Heart right ventricle (tissue), 12 donors: ENCODE results near the gene EMC9. TPM values are rescaled to one million over a fixed set of nuclear protein-coding genes. Genes with fewer than 3 reads are reported as not detected.

ENCODE experiments used
- microRNA-seq, 2 donors: library from miRNA; unstranded; fragments of <30 nt; microRNA quantifications; one replicate each; pipeline ENCODE4 v1.2.0, GENCODE V29; 2021
- polyA plus RNA-seq, 2 donors: library from polyadenylated mRNA; stranded (reverse); fragments of 200-250 nt; gene quantifications; one replicate each; pipeline ENCODE4 v1.2.3, GENCODE V29; 2013
- total RNA-seq, 10 donors: library from RNA; stranded (reverse); fragmentation: NEBNext Ultra II Directional in 3 of 10; extraction: Animal tissue kit (Norgen Biotek cat#: 25700) in 3 of 10; gene quantifications; one replicate each; pipeline versions ENCODE4 v1.2.1 to v1.2.4, GENCODE V29; 2021 to 2023
- donor health status: ischemic (EF 13 %, LVEDD 7.1; RV severe dilation, severe dysfunction).
- donor health status: healthy with polysubstance abuse.
- donor health status: DM: no; HTN: yes; CAD: no.
- donor health status: DM: no; HTN: no; CAD: no.
- donor health status: ischemic (EF 25% LVEDD 6.9; RV normal size, moderate dysfunction).
- donor health status: ischemic (EF 25% LVEDD 5.7; RV mildly dilated, moderate dysfunction).
- donor health status: healthy.
- donor health status: nonischemic (EF 11% LVEDD 7.7; RV severe dilation, severe dysfunction).
- donor health status: DM: yes; HTN: yes; CAD: no.
- donor health status: PGD.
- donor health status: ischemic (EF 29% LVEDD 5.4; RV normal size, mild dysfunction).
- donor health status: nonischemic (EF 23%, LVEDD 6.1; RV moderate dilation, normal function).

The EMC9 gene
- total and polyA plus RNA-seq, 12 donors = 10.2 to 44.3 (median 14.4) TPM

Small RNA genes within 50 kb of the gene (microRNA-seq; reads per million reads assigned to microRNA genes)
- gene MIR7703 = 0 reads per million in 2 donors

Other genes with a start within 250 kb of the EMC9 start
Only the 30 nearest of the 31 such genes appear.
- gene DHRS4, start 187.8 kb downstream of the EMC9 start, total RNA-seq = 10 to 100 TPM; 24.9 to 37.5 (median 30.7) TPM
- gene DHRS4, start 187.8 kb downstream of the EMC9 start, polyA plus RNA-seq = 10 to 100 TPM; 31.1 to 66.7 TPM
- gene DHRS4L2, start 152.7 kb downstream of the EMC9 start, total RNA-seq = 10 to 100 TPM; 22.9 to 38.0 (median 30.7) TPM
- 10 to 100 TPM; 25.5 to 52.4 TPM for gene DHRS4L2, start 152.7 kb downstream of the EMC9 start, polyA plus RNA-seq
- gene CARMIL3, start 89.6 kb downstream of the EMC9 start, total RNA-seq = under 1 TPM in 7 of 10 donors, not detected in 3; 0.06 to 0.31 (median 0.08) TPM
- under 1 TPM; 0.13 to 0.44 TPM for gene CARMIL3, start 89.6 kb downstream of the EMC9 start, polyA plus RNA-seq
- under 1 TPM in 4 of 10 donors, not detected in 6; 0.12 to 0.64 (median 0.41) TPM for gene CPNE6, start 70.0 kb downstream of the EMC9 start, total RNA-seq
- not detected for gene CPNE6, start 70.0 kb downstream of the EMC9 start, polyA plus RNA-seq
- 1 to 10 TPM in 9 of 10 donors, under 1 TPM in 1; 0.75 to 6.8 (median 2.6) TPM for gene PCK2, start 47.3 kb downstream of the EMC9 start, total RNA-seq
- gene PCK2, start 47.3 kb downstream of the EMC9 start, polyA plus RNA-seq = 1 to 10 TPM; 2.5 to 7.3 TPM
- 10 to 100 TPM; 62.2 to 99.7 (median 73.0) TPM for gene DCAF11, start 26.8 kb downstream of the EMC9 start, total RNA-seq
- gene DCAF11, start 26.8 kb downstream of the EMC9 start, polyA plus RNA-seq = 10 to 100 TPM; 19.7 to 72.7 TPM
- 1 to 10 TPM; 1.7 to 3.5 (median 2.2) TPM for gene NRL, start 26.6 kb downstream of the EMC9 start, total RNA-seq
- 1 to 10 TPM; 1.5 to 3.3 TPM for gene NRL, start 26.6 kb downstream of the EMC9 start, polyA plus RNA-seq
- 100 to 1,000 TPM; 105 to 176 (median 131) TPM for gene FITM1, start 10.9 kb downstream of the EMC9 start, total RNA-seq
- 100 to 1,000 TPM in 1 of 2 donors, 10 to 100 TPM in 1; 77.0 to 247 TPM for gene FITM1, start 10.9 kb downstream of the EMC9 start, polyA plus RNA-seq
- 100 to 1,000 TPM in 5 of 10 donors, 10 to 100 TPM in 5; 84.3 to 341 (median 100.0) TPM for gene PSME1, start 5.4 kb downstream of the EMC9 start, total RNA-seq
- 100 to 1,000 TPM; 138 to 149 TPM for gene PSME1, start 5.4 kb downstream of the EMC9 start, polyA plus RNA-seq
- 100 to 1,000 TPM in 3 of 10 donors, 10 to 100 TPM in 7; 62.6 to 347 (median 85.0) TPM for gene PSME2, start 5.0 kb upstream of the EMC9 start, total RNA-seq
- gene PSME2, start 5.0 kb upstream of the EMC9 start, polyA plus RNA-seq = 100 to 1,000 TPM; 124 to 290 TPM
- 10 to 100 TPM; 27.5 to 52.6 (median 34.8) TPM for gene RNF31, start 5.9 kb upstream of the EMC9 start, total RNA-seq
- gene RNF31, start 5.9 kb upstream of the EMC9 start, polyA plus RNA-seq = 10 to 100 TPM; 39.4 to 92.9 TPM
- 100 to 1,000 TPM in 1 of 10 donors, 10 to 100 TPM in 9; 17.7 to 147 (median 36.7) TPM for gene IRF9, start 19.7 kb upstream of the EMC9 start, total RNA-seq
- gene IRF9, start 19.7 kb upstream of the EMC9 start, polyA plus RNA-seq = 10 to 100 TPM; 28.2 to 64.1 TPM
- 1 to 10 TPM; 2.5 to 7.0 (median 4.3) TPM for gene REC8, start 30.5 kb upstream of the EMC9 start, total RNA-seq
- 10 to 100 TPM in 1 of 2 donors, 1 to 10 TPM in 1; 2.5 to 17.7 TPM for gene REC8, start 30.5 kb upstream of the EMC9 start, polyA plus RNA-seq
- gene IPO4, start 47.2 kb upstream of the EMC9 start, total RNA-seq = 10 to 100 TPM; 10.1 to 22.5 (median 12.6) TPM
- 10 to 100 TPM in 1 of 2 donors, 1 to 10 TPM in 1; 4.4 to 23.8 TPM for gene IPO4, start 47.2 kb upstream of the EMC9 start, polyA plus RNA-seq
- 10 to 100 TPM; 14.2 to 31.3 (median 18.7) TPM for gene TM9SF1, start 53.9 kb upstream of the EMC9 start, total RNA-seq
- gene TM9SF1, start 53.9 kb upstream of the EMC9 start, polyA plus RNA-seq = 10 to 100 TPM; 10.8 to 36.4 TPM
- gene TSSK4, start 64.1 kb upstream of the EMC9 start, total RNA-seq = under 1 TPM in 1 of 10 donors, not detected in 9; 0.28 TPM
- under 1 TPM in 1 of 2 donors, not detected in 1; 0.22 TPM for gene TSSK4, start 64.1 kb upstream of the EMC9 start, polyA plus RNA-seq
- 10 to 100 TPM; 23.4 to 35.3 (median 29.4) TPM for gene CHMP4A, start 71.9 kb upstream of the EMC9 start, total RNA-seq
- gene CHMP4A, start 71.9 kb upstream of the EMC9 start, polyA plus RNA-seq = 10 to 100 TPM; 34.3 to 80.8 TPM
- 10 to 100 TPM; 13.9 to 22.9 (median 18.9) TPM for gene MDP1, start 74.5 kb upstream of the EMC9 start, total RNA-seq
- 10 to 100 TPM; 23.0 to 23.5 TPM for gene MDP1, start 74.5 kb upstream of the EMC9 start, polyA plus RNA-seq
- 100 to 1,000 TPM; 178 to 228 (median 199) TPM for gene NEDD8, start 90.8 kb upstream of the EMC9 start, total RNA-seq
- 100 to 1,000 TPM; 154 to 325 TPM for gene NEDD8, start 90.8 kb upstream of the EMC9 start, polyA plus RNA-seq
- gene GMPR2, start 91.3 kb upstream of the EMC9 start, total RNA-seq = 10 to 100 TPM; 28.6 to 46.9 (median 33.5) TPM
- gene GMPR2, start 91.3 kb upstream of the EMC9 start, polyA plus RNA-seq = 10 to 100 TPM; 26.4 to 27.3 TPM
- gene TINF2, start 101.0 kb upstream of the EMC9 start, total RNA-seq = 10 to 100 TPM; 36.8 to 56.4 (median 40.5) TPM
- gene TINF2, start 101.0 kb upstream of the EMC9 start, polyA plus RNA-seq = 10 to 100 TPM; 19.3 to 44.0 TPM
- 1 to 10 TPM in 1 of 10 donors, under 1 TPM in 9; 0.17 to 2.2 (median 0.65) TPM for gene TGM1, start 121.6 kb upstream of the EMC9 start, total RNA-seq
- gene TGM1, start 121.6 kb upstream of the EMC9 start, polyA plus RNA-seq = under 1 TPM; 0.51 to 0.87 TPM
- gene RABGGTA, start 130.0 kb upstream of the EMC9 start, total RNA-seq = 10 to 100 TPM; 17.4 to 30.0 (median 19.6) TPM
- 10 to 100 TPM; 30.6 to 37.9 TPM for gene RABGGTA, start 130.0 kb upstream of the EMC9 start, polyA plus RNA-seq
- gene DHRS1, start 158.2 kb upstream of the EMC9 start, total RNA-seq = 10 to 100 TPM in 4 of 10 donors, 1 to 10 TPM in 6; 6.9 to 11.1 (median 9.0) TPM
- 10 to 100 TPM in 1 of 2 donors, 1 to 10 TPM in 1; 8.5 to 11.6 TPM for gene DHRS1, start 158.2 kb upstream of the EMC9 start, polyA plus RNA-seq
- gene NOP9, start 158.3 kb upstream of the EMC9 start, total RNA-seq = 10 to 100 TPM; 22.0 to 31.9 (median 27.3) TPM
- 10 to 100 TPM; 10.7 to 10.8 TPM for gene NOP9, start 158.3 kb upstream of the EMC9 start, polyA plus RNA-seq
- 1 to 10 TPM; 1.9 to 6.0 (median 3.5) TPM for gene CIDEB, start 166.4 kb upstream of the EMC9 start, total RNA-seq
- gene CIDEB, start 166.4 kb upstream of the EMC9 start, polyA plus RNA-seq = 1 to 10 TPM; 4.3 to 4.8 TPM
- gene LTB4R2, start 168.5 kb upstream of the EMC9 start, total RNA-seq = 1 to 10 TPM in 7 of 10 donors, under 1 TPM in 3; 0.68 to 2.4 (median 1.3) TPM
- under 1 TPM; 0.51 to 0.90 TPM for gene LTB4R2, start 168.5 kb upstream of the EMC9 start, polyA plus RNA-seq
- gene LTB4R, start 169.9 kb upstream of the EMC9 start, total RNA-seq = 1 to 10 TPM in 7 of 10 donors, under 1 TPM in 3; 0.76 to 3.1 (median 1.8) TPM
- gene LTB4R, start 169.9 kb upstream of the EMC9 start, polyA plus RNA-seq = 1 to 10 TPM; 3.2 to 3.7 TPM
- 10 to 100 TPM; 17.4 to 37.0 (median 22.9) TPM for gene ADCY4, start 193.5 kb upstream of the EMC9 start, total RNA-seq
- gene ADCY4, start 193.5 kb upstream of the EMC9 start, polyA plus RNA-seq = 100 to 1,000 TPM in 1 of 2 donors, 10 to 100 TPM in 1; 23.1 to 104 TPM
- 1 to 10 TPM; 1.7 to 4.9 (median 3.5) TPM for gene RIPK3, start 198.4 kb upstream of the EMC9 start, total RNA-seq
- gene RIPK3, start 198.4 kb upstream of the EMC9 start, polyA plus RNA-seq = 1 to 10 TPM; 4.9 to 7.1 TPM